Endodermal cell (in vitro differentiated cells): Measurements from ENCODE around the gene AJAP1. TPM values are rescaled to one million over a fixed set of nuclear protein-coding genes. Genes with fewer than 3 reads are reported as not detected.

Experiments used
- DNase-seq: peaks from one replicate; pipeline ENCODE4 v3.0.0-alpha.2; 2017
- H3K27ac ChIP-seq: 2 replicates; pipeline ENCODE4 v1.5.1; 2013; ENCODE audit warnings: mild to moderate bottlenecking, low read depth, low read length, moderate library complexity
- H3K27me3 ChIP-seq: 2 replicates; pipeline ENCODE4 v1.6.1; 2013; ENCODE audit warnings: mild to moderate bottlenecking, low read length, moderate library complexity; ENCODE audit not compliant: insufficient read depth, control insufficient read depth, poor library complexity, severe bottlenecking
- H3K36me3 ChIP-seq: 2 replicates; pipeline ENCODE4 v1.7.0; 2013; ENCODE audit warnings: mild to moderate bottlenecking, low read length, moderate library complexity; ENCODE audit not compliant: control insufficient read depth, insufficient read depth
- H3K4me1 ChIP-seq: one replicate; pipeline ENCODE4 v1.7.0; 2013; ENCODE audit warnings: low read length; ENCODE audit not compliant: control insufficient read depth, insufficient read depth
- H3K4me3 ChIP-seq: 2 replicates; pipeline ENCODE4 v1.5.1; 2013; ENCODE audit warnings: mild to moderate bottlenecking, low read length, moderate library complexity
- H3K9ac ChIP-seq: 2 replicates; pipeline ENCODE4 v1.6.1; 2013; ENCODE audit warnings: mild to moderate bottlenecking, low read length, moderate library complexity; ENCODE audit not compliant: poor library complexity, severe bottlenecking; ENCODE audit errors: extremely low read depth
- H3K9me3 ChIP-seq: 2 replicates; pipeline ENCODE4 v1.6.1; 2013; ENCODE audit warnings: mild to moderate bottlenecking, low read length, moderate library complexity; ENCODE audit not compliant: control insufficient read depth
- H3K27ac Mint-ChIP-seq: 2 replicates; pipeline ENCODE4 v1.8.0; 2020; ENCODE audit warnings: mixed read lengths
- H3K27me3 Mint-ChIP-seq: 2 replicates; pipeline ENCODE4 v1.8.0; 2021; ENCODE audit warnings: mild to moderate bottlenecking, mixed read lengths; ENCODE audit not compliant: insufficient read depth
- H3K36me3 Mint-ChIP-seq: 2 replicates; pipeline ENCODE4 v1.8.0; 2020; ENCODE audit warnings: low read depth, mixed read lengths
- H3K4me1 Mint-ChIP-seq: 2 replicates; pipeline ENCODE4 v1.8.0; 2020; ENCODE audit warnings: mixed read lengths
- H3K4me3 Mint-ChIP-seq: 2 replicates; pipeline ENCODE4 v1.8.0; 2020; ENCODE audit warnings: mild to moderate bottlenecking, moderate library complexity, mixed read lengths
- H3K9me3 Mint-ChIP-seq: 2 replicates; pipeline ENCODE4 v1.8.0; 2020; ENCODE audit warnings: mild to moderate bottlenecking, mixed read lengths
- CTCF ChIP-seq: fragments of 200-600 bp; sonication (generic); conservative IDR thresholded peaks from 2 replicates; pipeline ENCODE4 v1.5.0; 2021; ENCODE audit warnings: antibody characterized with exemption, mild to moderate bottlenecking
- WGBS, 2 experiments: methylation state at CpG; one replicate each; pipeline versions ENCODE4 v1.1.5 to v1.1.7; 2013; ENCODE audit warnings: missing lambda C conversion rate in 2 of 2, mixed read lengths in 1 of 2; ENCODE audit not compliant: insufficient coverage in 1 of 2, insufficient read length in 1 of 2; 5-methylcytosine and 5-hydroxymethylcytosine counted together
- total RNA-seq, 2 donors: library from RNA; stranded (reverse); fragmentation: NEBNext Ultra II Directional in 1 of 2; extraction: Animal tissue kit (Norgen Biotek cat#: 25700) in 1 of 2; gene quantifications; 2 replicates in 1 of 2; 3 replicates in 1 of 2; pipeline ENCODE4 v1.2.1, GENCODE V29; 2021

Gene AJAP1
- total RNA-seq, 2 donors from 2014 or later: 19.4 to 22.1 TPM

DNA sequence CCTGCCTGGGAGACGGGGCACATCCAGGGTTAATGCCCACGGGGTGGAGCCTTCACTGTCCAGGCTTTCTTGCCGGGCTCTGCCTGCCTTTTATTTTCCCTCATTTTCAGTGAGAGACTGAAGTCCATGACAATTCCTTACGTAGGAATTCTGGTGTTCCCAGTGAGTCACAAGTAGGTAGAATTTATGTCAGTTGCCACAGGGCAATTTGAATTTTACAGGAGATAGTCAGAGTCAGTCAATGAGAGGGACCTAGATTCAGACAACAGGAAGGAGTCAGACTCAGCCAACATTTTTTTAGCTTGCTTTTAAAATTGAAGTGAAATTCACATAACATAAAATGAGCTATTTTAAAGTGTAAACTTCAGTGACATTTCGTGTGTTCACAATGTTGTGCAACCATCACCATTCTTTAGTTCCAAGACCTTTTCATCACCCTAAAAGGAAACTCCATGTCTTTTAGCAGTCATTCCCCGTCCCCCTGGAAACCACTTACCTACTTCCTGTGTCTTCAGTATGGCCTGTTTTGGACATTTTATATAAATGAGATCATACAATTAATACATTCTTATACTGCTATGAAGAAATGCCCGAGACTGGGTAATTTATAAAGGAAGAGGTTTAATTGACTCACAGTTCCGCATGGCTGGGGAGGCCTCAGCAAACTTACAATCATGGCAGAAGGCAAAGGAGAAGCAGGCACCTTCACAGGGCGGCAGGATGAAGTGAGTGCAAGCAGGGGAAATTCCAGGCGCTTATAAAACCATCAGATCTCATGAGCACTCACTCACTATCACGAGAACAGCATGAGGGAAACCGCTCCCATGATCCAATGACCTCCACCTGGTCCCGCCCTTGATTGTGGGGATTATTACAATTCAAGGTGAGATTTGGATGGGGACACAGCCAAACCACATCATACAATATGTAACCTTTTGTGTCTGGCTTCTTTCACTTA, 14.6 kb downstream of the AJAP1 start:
- Histone ChIP-seq H3K4me3 (no peak overlapping the region), H3K9me3 (peaks cover 24% of the 10 kb centered on the region), H3K27me3 (no peaks in the 10 kb centered on the region), H3K36me3 (peaks cover 47% of the 10 kb centered on the region), H3K9ac (no peak overlapping the region), H3K4me1 (no peaks in the 10 kb centered on the region), H3K27ac (no peak overlapping the region)
- TF ChIP-seq CTCF: no peak
- H3K27ac Mint-ChIP-seq: no peak overlapping the region
- H3K9me3 Mint-ChIP-seq: peaks cover 32% of the 10 kb centered on the region
- H3K4me1 Mint-ChIP-seq: peaks cover 3% of the 10 kb centered on the region
- DNase-seq: no peak
- H3K36me3 Mint-ChIP-seq: peaks cover 45% of the 10 kb centered on the region
- peaks cover 12% of the 10 kb centered on the region for H3K27me3 Mint-ChIP-seq
- no peak overlapping the region for H3K4me3 Mint-ChIP-seq
- WGBS, 2 experiments: 58 to 86% methylated on average over 6 to 13 of the region's 13 CpGs

- Histone ChIP-seq H3K27me3 (no peaks in the 10 kb centered on the region), H3K4me1 (no peaks in the 10 kb centered on the region), H3K9ac (no peak overlapping the region), H3K36me3 (peaks cover 46% of the 10 kb centered on the region), H3K27ac (no peak overlapping the region), H3K9me3 (peaks cover 22% of the 10 kb centered on the region), H3K4me3 (no peak overlapping the region)
- H3K9me3 Mint-ChIP-seq: peaks cover 27% of the 10 kb centered on the region
- no peak for TF ChIP-seq CTCF
- H3K36me3 Mint-ChIP-seq: peaks cover 49% of the 10 kb centered on the region
- 93 to 94% methylated on average over 4 of the region's 4 CpGs for whole genome bisulfite sequencing, 2 experiments
- no peak for DNase-seq
- H3K27ac Mint-ChIP-seq: no peak overlapping the region
- peaks cover 6% of the 10 kb centered on the region for H3K27me3 Mint-ChIP-seq
- H3K4me3 Mint-ChIP-seq: no peak overlapping the region
- peaks cover 3% of the 10 kb centered on the region for H3K4me1 Mint-ChIP-seq
Measured at GRCh38 chr1:4670265-4670664, 15.9 kb downstream of the AJAP1 start.

DNA sequence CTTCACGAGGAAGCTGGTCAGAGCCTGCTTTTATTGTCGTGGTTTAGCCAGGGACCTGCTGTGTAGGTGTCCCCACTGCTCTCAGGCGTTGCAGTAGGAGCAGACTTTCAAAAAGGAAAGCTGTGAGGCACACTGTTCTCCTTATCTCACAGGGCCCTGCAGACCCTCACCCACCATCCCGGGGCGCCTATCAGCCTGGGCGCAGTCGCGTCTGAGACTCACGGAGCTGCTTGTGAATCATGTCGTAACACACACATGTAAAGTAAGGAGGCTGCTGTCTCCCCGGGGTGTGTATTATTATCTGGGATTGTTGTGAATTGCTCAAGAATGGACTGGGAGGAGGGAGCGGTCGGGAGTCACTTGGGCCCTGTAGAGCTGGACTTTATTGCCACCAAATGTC, 17.4 kb downstream of the AJAP1 start:
- no peaks in the 10 kb centered on the region for H3K4me1 ChIP-seq
- no peak for DNase-seq
- Mint-ChIP-seq H3K27ac (no peak overlapping the region), H3K4me3 (no peak overlapping the region), H3K4me1 (peaks cover 3% of the 10 kb centered on the region), H3K36me3 (peaks cover 54% of the 10 kb centered on the region), H3K27me3 (peaks cover 2% of the 10 kb centered on the region), H3K9me3 (peaks cover 16% of the 10 kb centered on the region)
- TF ChIP-seq CTCF: no peak
- WGBS, 2 experiments: 87 to 97% methylated on average over 4 to 13 of the region's 13 CpGs
- H3K27me3 ChIP-seq: no peaks in the 10 kb centered on the region
- H3K27ac ChIP-seq: no peak overlapping the region
- H3K4me3 ChIP-seq: no peak overlapping the region
- peaks cover 56% of the 10 kb centered on the region for H3K36me3 ChIP-seq
- no peak overlapping the region for H3K9ac ChIP-seq
- peaks cover 8% of the 10 kb centered on the region for H3K9me3 ChIP-seq
